ENCODE results near the gene LNPEP.

- TF ChIP-seq CTCF (IDR thresholded peaks at IDR 0.05), result no peak
- TF ChIP-seq POLR2A (IDR thresholded peaks at IDR 0.05), result no peak
These were observed 33.0 kb upstream of the LNPEP start for GRCh38 chr5:96902876-96903275.

All from Peyer's patch (tissue), 4 donors.